NCI-H82 treated with DMSO at 0.1 percent for 48 hours (cell line): ENCODE data around the gene LRBA.
"Not testable (repeated sequence)": the region's sequence is repeated elsewhere in the genome, so short reads cannot be mapped to it uniquely, and the experiment has no call there.

Experiments used
- DNase-seq: peaks from one replicate; lab custom pipeline; 2025; ENCODE audit not compliant: unreplicated experiment; lab: John Stamatoyannopoulos, UW

LRBA gene

GRCh38 chr4:150570862-150571261 is 444.2 kb downstream of the LRBA start:
- DNase-seq: peak; percentile 27

- no peak for DNase-seq
These were observed 445.0 kb downstream of the LRBA start for GRCh38 chr4:150569998-150570535.

- DNase-seq: no peak
These were observed 445.6 kb downstream of the LRBA start for GRCh38 chr4:150569384-150569987.

- no peak for DNase-seq
These were observed 448.0 kb downstream of the LRBA start for GRCh38 chr4:150567070-150567469.

- not testable (repeated sequence) for DNase-seq
These were observed 450.1 kb downstream of the LRBA start for GRCh38 chr4:150564967-150565366.

- DNase-seq: no peak
These were observed 452.3 kb downstream of the LRBA start for GRCh38 chr4:150562751-150563150.

- DNase-seq: no peak
These were observed 452.8 kb downstream of the LRBA start for GRCh38 chr4:150562250-150562649.

- DNase-seq: peak; percentile 87
These were observed 453.8 kb downstream of the LRBA start for GRCh38 chr4:150561143-150561737.

GRCh38 chr4:150557811-150558210 is 457.3 kb downstream of the LRBA start:
- DNase-seq: not testable (repeated sequence)

- peak; percentile 81 for DNase-seq
These were observed 467.8 kb downstream of the LRBA start for GRCh38 chr4:150547154-150547838.

GRCh38 chr4:150546286-150546685 is 468.8 kb downstream of the LRBA start:
- DNase-seq: peak; percentile 84

- DNase-seq: no peak
These were observed 472.0 kb downstream of the LRBA start for GRCh38 chr4:150543042-150543441.

- DNase-seq: no peak
These were observed 473.4 kb downstream of the LRBA start for GRCh38 chr4:150541681-150542080.

- DNase-seq: no peak
These were observed 474.1 kb downstream of the LRBA start for GRCh38 chr4:150540959-150541360.

- no peak for DNase-seq
These were observed 474.5 kb downstream of the LRBA start for GRCh38 chr4:150540536-150540935.

- DNase-seq: not testable (repeated sequence)
These were observed 477.2 kb downstream of the LRBA start for GRCh38 chr4:150537911-150538310.

GRCh38 chr4:150534818-150535217 is 480.3 kb downstream of the LRBA start:
- no peak for DNase-seq

GRCh38 chr4:150533673-150534072 is 481.4 kb downstream of the LRBA start:
- DNase-seq: no peak

GRCh38 chr4:150525321-150525868 is 489.7 kb downstream of the LRBA start:
- no peak for DNase-seq

- no peak for DNase-seq
These were observed 496.5 kb downstream of the LRBA start for GRCh38 chr4:150518559-150518958.

GRCh38 chr4:150515135-150515534 is 499.9 kb downstream of the LRBA start:
- no peak for DNase-seq

- DNase-seq: no peak
These were observed 500.4 kb downstream of the LRBA start for GRCh38 chr4:150514709-150515108.
